ENCODE measurements around the gene RAB31.

DNA sequence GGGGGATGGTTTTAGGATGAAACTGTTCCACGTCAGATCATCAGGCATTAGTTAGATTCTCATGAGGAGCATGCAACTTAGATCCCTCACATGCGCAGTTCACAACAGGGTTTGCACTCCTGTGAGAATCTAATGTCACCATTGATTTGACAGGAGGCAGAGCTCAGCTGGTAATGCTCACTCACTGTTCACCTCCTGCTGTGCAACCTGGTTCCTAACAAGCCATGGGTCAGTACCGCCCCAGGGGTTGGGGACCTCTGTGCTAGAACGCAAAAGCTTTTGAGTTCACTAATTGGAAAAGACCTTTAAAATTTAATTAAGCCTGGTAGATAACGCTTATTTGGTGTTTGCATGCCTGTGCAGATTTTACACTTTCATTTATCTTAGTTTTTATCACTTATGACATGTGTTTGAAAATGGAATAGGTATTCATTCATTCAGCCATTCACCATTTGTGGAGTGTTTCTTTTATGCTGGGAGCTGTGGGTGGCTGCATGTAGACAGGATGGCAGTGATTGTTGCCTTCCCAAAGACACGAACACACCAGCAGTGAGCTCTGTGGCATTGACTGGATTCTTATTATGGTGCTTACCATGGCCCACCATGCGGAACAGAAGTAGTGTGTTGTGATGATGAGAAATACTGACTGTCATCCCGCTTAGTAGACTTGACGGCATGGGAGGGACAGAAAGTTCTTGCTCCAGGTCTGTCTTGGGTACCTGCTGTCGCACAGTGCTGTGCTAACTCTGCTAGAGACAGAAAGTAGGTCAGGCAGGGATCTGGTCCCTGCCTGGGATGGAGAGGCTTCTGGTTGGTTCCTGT is 6.4 kb downstream of the RAB31 start:
- TF ChIP-seq GATA3 (IDR thresholded peaks at IDR 0.05; ENCODE audit: low read depth, low read length) (no peak), GATA2 (IDR thresholded peaks at IDR 0.05; ENCODE audit: low read depth, low read length) (peak; percentile 32)
